Measurements from ENCODE around the gene BPI.

BPI gene

GRCh38 chr20:38290829-38291814, 12.8 kb upstream of the BPI start:
- Mint-ChIP-seq H3K4me1 (ENCODE audit: low read depth) (no peaks in the 10 kb centered on the region), H3K4me3 (no peak overlapping the region), H3K36me3 (ENCODE audit: low read depth) (no peaks in the 10 kb centered on the region), H3K27ac (no peak overlapping the region), H3K9me3 (no peaks in the 10 kb centered on the region), H3K27me3 (peaks cover 32% of the 10 kb centered on the region)

- no peaks in the 10 kb centered on the region for H3K4me1 Mint-ChIP-seq (ENCODE audit: low read depth)
- peaks cover 29% of the 10 kb centered on the region for H3K27me3 Mint-ChIP-seq
- H3K4me3 Mint-ChIP-seq, result no peak overlapping the region
- H3K36me3 Mint-ChIP-seq (ENCODE audit: low read depth), result no peaks in the 10 kb centered on the region
- H3K27ac Mint-ChIP-seq, result no peak overlapping the region
- no peaks in the 10 kb centered on the region for H3K9me3 Mint-ChIP-seq
Measured at GRCh38 chr20:38291966-38292365, 12.0 kb upstream of the BPI start.

GRCh38 chr20:38293491-38294065, 10.4 kb upstream of the BPI start:
- Mint-ChIP-seq H3K4me3 (no peak overlapping the region), H3K27me3 (peaks cover 18% of the 10 kb centered on the region), H3K9me3 (no peaks in the 10 kb centered on the region), H3K36me3 (ENCODE audit: low read depth) (no peaks in the 10 kb centered on the region), H3K27ac (no peak overlapping the region), H3K4me1 (ENCODE audit: low read depth) (no peaks in the 10 kb centered on the region)

- Mint-ChIP-seq H3K27me3 (peaks cover 17% of the 10 kb centered on the region), H3K4me3 (no peak overlapping the region), H3K9me3 (no peaks in the 10 kb centered on the region), H3K36me3 (ENCODE audit: low read depth) (no peaks in the 10 kb centered on the region), H3K27ac (no peak overlapping the region), H3K4me1 (ENCODE audit: low read depth) (no peaks in the 10 kb centered on the region)
Measured at GRCh38 chr20:38294076-38294591, 9.8 kb upstream of the BPI start.

- Mint-ChIP-seq H3K36me3 (ENCODE audit: low read depth) (no peaks in the 10 kb centered on the region), H3K27ac (no peak overlapping the region), H3K9me3 (no peaks in the 10 kb centered on the region)
Measured at GRCh38 chr20:38295811-38296210, 8.1 kb upstream of the BPI start.

GRCh38 chr20:38296433-38296832, 7.5 kb upstream of the BPI start:
- Mint-ChIP-seq H3K4me1 (ENCODE audit: low read depth) (no peaks in the 10 kb centered on the region), H3K27ac (no peak overlapping the region), H3K36me3 (ENCODE audit: low read depth) (no peaks in the 10 kb centered on the region), H3K9me3 (no peaks in the 10 kb centered on the region), H3K27me3 (peaks cover 24% of the 10 kb centered on the region), H3K4me3 (no peak overlapping the region)

More at GRCh38 chr20:38295811-38296210, 8.1 kb upstream of the BPI start:
- H3K27me3 Mint-ChIP-seq, result peaks cover 17% of the 10 kb centered on the region
- H3K4me1 Mint-ChIP-seq (ENCODE audit: low read depth), result no peaks in the 10 kb centered on the region
- no peak overlapping the region for H3K4me3 Mint-ChIP-seq

GRCh38 chr20:38297916-38298674, 5.9 kb upstream of the BPI start:
- Mint-ChIP-seq H3K9me3 (no peaks in the 10 kb centered on the region), H3K36me3 (ENCODE audit: low read depth) (no peaks in the 10 kb centered on the region), H3K27me3 (peaks cover 33% of the 10 kb centered on the region), H3K27ac (no peak overlapping the region), H3K4me1 (ENCODE audit: low read depth) (peaks cover 3% of the 10 kb centered on the region), H3K4me3 (no peak overlapping the region)

- Mint-ChIP-seq H3K36me3 (ENCODE audit: low read depth) (no peaks in the 10 kb centered on the region), H3K27ac (no peak overlapping the region), H3K9me3 (no peaks in the 10 kb centered on the region), H3K27me3 (peaks cover 40% of the 10 kb centered on the region), H3K4me3 (no peak overlapping the region), H3K4me1 (ENCODE audit: low read depth) (peaks cover 10% of the 10 kb centered on the region)
Measured at GRCh38 chr20:38298768-38299288, 5.1 kb upstream of the BPI start.

GRCh38 chr20:38299963-38300362, 4.0 kb upstream of the BPI start:
- no peak overlapping the region for H3K27ac Mint-ChIP-seq
- no peak overlapping the region for H3K4me3 Mint-ChIP-seq
- peaks cover 21% of the 10 kb centered on the region for H3K4me1 Mint-ChIP-seq (ENCODE audit: low read depth)
- H3K36me3 Mint-ChIP-seq (ENCODE audit: low read depth), result no peaks in the 10 kb centered on the region
- no peaks in the 10 kb centered on the region for H3K9me3 Mint-ChIP-seq
- H3K27me3 Mint-ChIP-seq, result peaks cover 51% of the 10 kb centered on the region

- Mint-ChIP-seq H3K4me1 (ENCODE audit: low read depth) (peaks cover 22% of the 10 kb centered on the region), H3K27ac (no peak overlapping the region), H3K36me3 (ENCODE audit: low read depth) (no peaks in the 10 kb centered on the region), H3K27me3 (peaks cover 50% of the 10 kb centered on the region), H3K4me3 (no peak overlapping the region), H3K9me3 (no peaks in the 10 kb centered on the region)
Measured at GRCh38 chr20:38300438-38300837, 3.5 kb upstream of the BPI start.

GRCh38 chr20:38301309-38301708, 2.6 kb upstream of the BPI start:
- no peaks in the 10 kb centered on the region for H3K9me3 Mint-ChIP-seq
- peaks cover 50% of the 10 kb centered on the region for H3K27me3 Mint-ChIP-seq
- H3K4me1 Mint-ChIP-seq (ENCODE audit: low read depth), result peaks cover 22% of the 10 kb centered on the region
- no peak overlapping the region for H3K27ac Mint-ChIP-seq
- H3K36me3 Mint-ChIP-seq (ENCODE audit: low read depth), result no peaks in the 10 kb centered on the region
- H3K4me3 Mint-ChIP-seq, result no peak overlapping the region

GRCh38 chr20:38302786-38303185, 1.2 kb upstream of the BPI start:
- Mint-ChIP-seq H3K4me1 (ENCODE audit: low read depth) (peaks cover 22% of the 10 kb centered on the region), H3K27me3 (peaks cover 61% of the 10 kb centered on the region), H3K36me3 (ENCODE audit: low read depth) (no peaks in the 10 kb centered on the region), H3K9me3 (no peaks in the 10 kb centered on the region), H3K4me3 (no peak overlapping the region), H3K27ac (no peak overlapping the region)

- H3K27ac Mint-ChIP-seq, result no peak overlapping the region
- peaks cover 65% of the 10 kb centered on the region for H3K27me3 Mint-ChIP-seq
- H3K4me1 Mint-ChIP-seq (ENCODE audit: low read depth), result peaks cover 22% of the 10 kb centered on the region
- H3K4me3 Mint-ChIP-seq, result no peak overlapping the region
- H3K36me3 Mint-ChIP-seq (ENCODE audit: low read depth), result no peaks in the 10 kb centered on the region
- no peaks in the 10 kb centered on the region for H3K9me3 Mint-ChIP-seq
Measured at GRCh38 chr20:38304845-38305447, 990 bp downstream of the BPI start.

- Mint-ChIP-seq H3K27me3 (peaks cover 67% of the 10 kb centered on the region), H3K9me3 (no peaks in the 10 kb centered on the region), H3K4me3 (no peak overlapping the region), H3K4me1 (ENCODE audit: low read depth) (peaks cover 22% of the 10 kb centered on the region), H3K36me3 (ENCODE audit: low read depth) (no peaks in the 10 kb centered on the region), H3K27ac (no peak overlapping the region)
Measured at GRCh38 chr20:38305541-38305940, 1.6 kb downstream of the BPI start.

Data from stimulated activated naive CD8-positive, alpha-beta T cell treated with anti-CD3 and anti-CD28 coated beads, Interleukin-15, Interleukin-2, amounts not matched to agents 100 ng/mL and 50 ng/mL, for 24 hours (primary cell).